Astrocyte (in vitro differentiated cells and primary cell): ENCODE data around the gene NOP56. TPM values are rescaled to one million over a fixed set of nuclear protein-coding genes. Genes with fewer than 3 reads are reported as not detected.

ENCODE experiments used
- DNase-seq: peaks from one replicate; pipeline ENCODE4 v3.0.0-alpha.2; 2010; ENCODE audit warnings: low read depth
- FAIRE-seq: peaks from 2 replicates; lab custom pipeline; 2011; peaks lifted over from hg19 to GRCh38; lab: Jason Lieb, UNC
- H2AFZ ChIP-seq: 2 replicates; pipeline ENCODE4 v1.6.0; 2012; ENCODE audit warnings: low read depth, low read length, inconsistent platforms
- H3K27ac ChIP-seq: 2 replicates; pipeline ENCODE4 v1.5.1; 2011; ENCODE audit warnings: low read depth, low read length, inconsistent platforms
- H3K27me3 ChIP-seq: 2 replicates; pipeline ENCODE4 v1.6.0; 2011; ENCODE audit warnings: low read length, inconsistent platforms; ENCODE audit not compliant: insufficient read depth
- H3K36me3 ChIP-seq: 2 replicates; pipeline ENCODE4 v1.5.1; 2011; ENCODE audit warnings: low read length, inconsistent platforms; ENCODE audit not compliant: insufficient read depth
- H3K4me1 ChIP-seq: 2 replicates; pipeline ENCODE4 v1.5.1; 2011; ENCODE audit warnings: low read length, inconsistent platforms; ENCODE audit not compliant: insufficient read depth
- H3K4me2 ChIP-seq: 2 replicates; pipeline ENCODE4 v1.6.0; 2012; ENCODE audit warnings: low read length, inconsistent platforms
- H3K4me3 ChIP-seq: 2 replicates; pipeline ENCODE4 v1.5.1; 2011; ENCODE audit warnings: low read depth, mild to moderate bottlenecking, low read length, inconsistent platforms; ENCODE audit not compliant: insufficient read depth
- H3K79me2 ChIP-seq: 2 replicates; pipeline ENCODE4 v1.6.0; 2012; ENCODE audit warnings: mild to moderate bottlenecking, low read length, inconsistent platforms; ENCODE audit not compliant: insufficient read depth
- H3K9ac ChIP-seq: 2 replicates; pipeline ENCODE4 v1.6.0; 2012; ENCODE audit warnings: mild to moderate bottlenecking, low read length, inconsistent platforms
- H3K9me3 ChIP-seq: 2 replicates; pipeline ENCODE4 v1.5.1; 2012; ENCODE audit warnings: low read depth, mild to moderate bottlenecking, low read length, inconsistent platforms; ENCODE audit not compliant: insufficient read depth
- H4K20me1 ChIP-seq: 2 replicates; pipeline ENCODE4 v1.6.0; 2012; ENCODE audit warnings: low read length, inconsistent platforms; ENCODE audit not compliant: insufficient read depth
- H3K27ac Mint-ChIP-seq: one replicate; pipeline ENCODE4 v1.8.0; 2021; ENCODE audit warnings: mild to moderate bottlenecking, mixed read lengths; ENCODE audit not compliant: unreplicated experiment
- H3K27me3 Mint-ChIP-seq: one replicate; pipeline ENCODE4 v1.8.0; 2021; ENCODE audit warnings: low read depth, mixed read lengths; ENCODE audit not compliant: unreplicated experiment
- H3K36me3 Mint-ChIP-seq: one replicate; pipeline ENCODE4 v1.8.0; 2021; ENCODE audit warnings: low read depth, mixed read lengths; ENCODE audit not compliant: unreplicated experiment
- H3K4me1 Mint-ChIP-seq: one replicate; pipeline ENCODE4 v1.8.0; 2021; ENCODE audit warnings: low read depth, mixed read lengths; ENCODE audit not compliant: unreplicated experiment
- H3K4me3 Mint-ChIP-seq: one replicate; pipeline ENCODE4 v1.8.0; 2021; ENCODE audit warnings: mild to moderate bottlenecking, moderate library complexity, mixed read lengths; ENCODE audit not compliant: unreplicated experiment
- H3K9me3 Mint-ChIP-seq: one replicate; pipeline ENCODE4 v1.8.0; 2021; ENCODE audit warnings: mild to moderate bottlenecking, mixed read lengths; ENCODE audit not compliant: unreplicated experiment
- CTCF ChIP-seq: IDR thresholded peaks from 2 replicates; pipeline ENCODE4 v1.5.1; 2011; ENCODE audit warnings: low read depth, mild to moderate bottlenecking, inconsistent platforms, low read length, moderate library complexity; ENCODE audit not compliant: insufficient read depth
- EZH2 ChIP-seq: IDR thresholded peaks from 2 replicates; pipeline ENCODE4 v1.6.1; 2012; ENCODE audit warnings: mild to moderate bottlenecking, low read length, inconsistent platforms; ENCODE audit not compliant: insufficient read depth
- total RNA-seq: library from RNA; stranded (reverse); gene quantifications from 2 replicates; pipeline ENCODE4 v1.2.1, GENCODE V29; 2021

The NOP56 gene
- total RNA-seq, 1 donor from 2014 or later = 292 TPM

- Histone ChIP-seq H3K4me1 (peaks cover 18% of the 10 kb centered on the region), H3K79me2 (peaks cover 70% of the 10 kb centered on the region), H4K20me1 (peaks cover 54% of the 10 kb centered on the region), H3K9ac (peak overlapping the region; percentile 97), H3K9me3 (no peaks in the 10 kb centered on the region), H3K4me2 (peak overlapping the region; percentile 97), H3K27ac (peak overlapping the region; percentile 64), H3K4me3 (peak overlapping the region; percentile 100), H2AFZ (peak overlapping the region; percentile 89), H3K27me3 (no peaks in the 10 kb centered on the region), H3K36me3 (peaks cover 41% of the 10 kb centered on the region)
- Mint-ChIP-seq H3K27ac (peak overlapping the region; percentile 72), H3K9me3 (no peaks in the 10 kb centered on the region), H3K27me3 (no peaks in the 10 kb centered on the region), H3K4me3 (peak overlapping the region; percentile 92), H3K4me1 (peaks cover 22% of the 10 kb centered on the region), H3K36me3 (peaks cover 37% of the 10 kb centered on the region)
- FAIRE-seq (no peak), DNase-seq (no peak)
- TF ChIP-seq EZH2 (no peak), CTCF (no peak)
Measured at GRCh38 chr20:2652724-2653555, 508 bp downstream of the NOP56 start.

DNA sequence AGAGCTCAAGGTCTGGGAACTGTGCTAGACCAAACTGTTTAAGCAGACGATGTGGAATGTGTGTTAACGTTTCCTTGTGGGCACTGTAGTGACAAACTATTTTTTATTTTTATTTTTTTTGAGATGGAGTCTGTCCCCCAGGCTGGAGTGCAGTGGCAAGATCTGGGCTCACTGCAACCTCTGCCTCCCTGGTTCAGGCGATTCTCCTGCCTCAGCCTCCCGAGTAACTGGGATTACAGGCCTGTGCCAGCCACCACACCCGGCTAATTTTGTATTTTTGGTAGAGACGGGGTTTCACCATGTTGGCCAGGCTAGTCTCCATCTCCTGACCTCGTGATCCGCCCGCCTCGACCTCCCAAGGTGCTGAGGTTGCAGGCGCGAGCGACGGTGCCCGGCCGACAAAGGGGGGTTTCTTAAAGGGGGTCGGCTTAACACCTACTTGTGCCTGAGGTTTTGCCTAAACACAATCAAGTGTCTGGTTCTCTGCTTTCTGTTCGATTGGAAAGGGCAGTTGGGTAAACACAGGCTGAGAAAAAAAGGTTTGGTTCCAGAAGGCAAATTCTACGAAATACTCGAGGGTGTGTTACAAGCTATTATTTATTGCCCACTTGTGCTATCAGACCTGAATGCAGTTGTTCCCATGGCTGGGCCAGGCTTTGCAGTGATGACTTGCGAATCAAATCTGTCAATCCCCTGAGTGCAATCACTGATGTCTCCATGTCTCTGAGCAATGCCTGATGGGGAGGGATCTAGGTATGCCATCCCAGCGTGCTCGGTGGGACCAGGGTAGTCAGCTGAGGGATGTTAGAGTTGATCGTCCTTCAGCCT lies 1.3 kb downstream of the NOP56 start:
- H3K9ac ChIP-seq = peak overlapping the region; percentile 97
- peaks cover 47% of the 10 kb centered on the region for H3K36me3 ChIP-seq
- DNase-seq (no peak), FAIRE-seq (no peak)
- peak overlapping the region; percentile 64 for H3K27ac ChIP-seq
- peaks cover 22% of the 10 kb centered on the region for H3K4me1 Mint-ChIP-seq
- peaks cover 62% of the 10 kb centered on the region for H4K20me1 ChIP-seq
- H3K36me3 Mint-ChIP-seq = peaks cover 42% of the 10 kb centered on the region
- H3K4me1 ChIP-seq = peaks cover 18% of the 10 kb centered on the region
- peak overlapping the region; percentile 92 for H3K4me3 Mint-ChIP-seq
- TF ChIP-seq EZH2 (no peak), CTCF (no peak)
- peaks cover 70% of the 10 kb centered on the region for H3K79me2 ChIP-seq
- H3K9me3 Mint-ChIP-seq = no peaks in the 10 kb centered on the region
- H3K4me2 ChIP-seq = peak overlapping the region; percentile 97
- no peak overlapping the region for H2AFZ ChIP-seq
- peak overlapping the region; percentile 100 for H3K4me3 ChIP-seq
- H3K27ac Mint-ChIP-seq = peak overlapping the region; percentile 72
- no peaks in the 10 kb centered on the region for H3K27me3 ChIP-seq
- H3K27me3 Mint-ChIP-seq = no peaks in the 10 kb centered on the region
- no peaks in the 10 kb centered on the region for H3K9me3 ChIP-seq
